PC-9 (cell line): ENCODE measurements around the gene ADGRB3. TPM values are rescaled to one million over a fixed set of nuclear protein-coding genes. Genes with fewer than 3 reads are reported as not detected.

ENCODE experiments used
- BruUV-seq: library from RNA; stranded (reverse); fragments of 400-500 nt; replicated peaks from 2 replicates; lab custom pipeline; 2021; lab: Mats Ljungman, UMichigan
- CTCF ChIA-PET: fragments of 300-600 bp; sonication (Branson Sonifier 250); formaldehyde crosslinking; loops from one replicate; lab custom pipeline; 2022; ENCODE audit warnings: antibody characterized with exemption; lab: Charles Lee
- POLR2A ChIA-PET: fragments of 300-600 bp; sonication (Branson Sonifier 250); formaldehyde crosslinking; loops from one replicate; lab custom pipeline; 2022; ENCODE audit warnings: antibody characterized with exemption; ENCODE audit not compliant: unreplicated experiment; lab: Charles Lee
- DNase-seq, 2 experiments: peaks; one replicate each; pipeline versions ENCODE4 v3.0.0 to v3.0.0-alpha.2; 2015 to 2022; ENCODE audit warnings: mixed read lengths in 1 of 2
- H2AFZ ChIP-seq: fragments of 200-600 bp; sonication (generic); 2 replicates; pipeline ENCODE4 v1.8.1; 2017; ENCODE audit warnings: antibody characterized with exemption
- H3F3A ChIP-seq: fragments of 200-600 bp; sonication (generic); 2 replicates; pipeline ENCODE4 v1.8.1; 2017; ENCODE audit warnings: antibody characterized with exemption, mild to moderate bottlenecking, low read depth; ENCODE audit not compliant: insufficient read depth
- H3K27ac ChIP-seq: fragments of 200-600 bp; sonication (generic); 2 replicates; pipeline ENCODE4 v1.6.1; 2016; ENCODE audit warnings: mixed run types
- H3K27me3 ChIP-seq: fragments of 200-600 bp; sonication (generic); 2 replicates; pipeline ENCODE4 v1.6.1; 2016; ENCODE audit warnings: low read depth, mixed run types; ENCODE audit not compliant: insufficient read depth
- H3K36me3 ChIP-seq: fragments of 200-600 bp; sonication (generic); 2 replicates; pipeline ENCODE4 v1.6.1; 2016; ENCODE audit warnings: low read depth, mixed run types
- H3K4me1 ChIP-seq: fragments of 200-600 bp; sonication (generic); replicated peaks from 2 replicates; pipeline ENCODE4 v1.6.1; 2016; ENCODE audit warnings: mixed run types; ENCODE audit not compliant: insufficient read depth
- H3K4me2 ChIP-seq: fragments of 200-600 bp; sonication (generic); 2 replicates; pipeline ENCODE4 v1.6.1; 2017; ENCODE audit warnings: mixed run types
- H3K4me3 ChIP-seq: fragments of 200-600 bp; sonication (generic); 2 replicates; pipeline ENCODE4 v1.6.1; 2016; ENCODE audit warnings: mixed run types
- H3K79me2 ChIP-seq: fragments of 200-600 bp; sonication (generic); 2 replicates; pipeline ENCODE4 v1.6.1; 2017; ENCODE audit warnings: low read depth, mixed run types
- H3K9me2 ChIP-seq: fragments of 200-600 bp; sonication (generic); 2 replicates; pipeline ENCODE4 v1.8.1; 2017; ENCODE audit warnings: mild to moderate bottlenecking; ENCODE audit not compliant: insufficient read depth
- H3K9me3 ChIP-seq: fragments of 200-600 bp; sonication (generic); 2 replicates; pipeline ENCODE4 v1.8.1; 2016; ENCODE audit warnings: low read depth; ENCODE audit not compliant: insufficient read depth
- H4K20me1 ChIP-seq: fragments of 200-600 bp; sonication (generic); 2 replicates; pipeline ENCODE4 v1.8.1; 2017; ENCODE audit not compliant: insufficient read depth
- EZH2 ChIP-seq: fragments of 200-600 bp; sonication (generic); IDR thresholded peaks from 2 replicates; pipeline ENCODE4 v1.8.0; 2017; ENCODE audit warnings: antibody characterized with exemption, low read depth
- intact Hi-C: fragments of 100-400 bp; cut with micrococcal nuclease; formaldehyde crosslinking; loops from one replicate; pipeline ENCODE4 v1.10.0; 2022; ENCODE audit not compliant: unreplicated experiment
- total RNA-seq: library from RNA; stranded (reverse); gene quantifications from 2 replicates; pipeline ENCODE4 v1.2.3, GENCODE V29; 2021
- TF ChIP-seq, protein P1 (sequence below): fragments of 200-600 bp; sonication (generic); conservative IDR thresholded peaks from 2 replicates; pipeline ENCODE4 v1.6.1; 2017; ENCODE audit warnings: mixed run types, antibody characterized with exemption, mild to moderate bottlenecking, moderate library complexity

The ADGRB3 gene
- total RNA-seq, 1 experiment from 2014 or later, result not detected

- Histone ChIP-seq H3K27ac (no peak overlapping the region), H3K4me3 (no peak overlapping the region), H3K4me2 (no peak overlapping the region), H3K27me3 (no peaks in the 10 kb centered on the region), H3F3A (no peaks in the 10 kb centered on the region), H3K9me2 (no peaks in the 10 kb centered on the region), H3K79me2 (no peaks in the 10 kb centered on the region), H3K36me3 (no peaks in the 10 kb centered on the region), H4K20me1 (no peaks in the 10 kb centered on the region), H2AFZ (no peak overlapping the region), H3K4me1 (no peaks in the 10 kb centered on the region), H3K9me3 (no peaks in the 10 kb centered on the region)
- intact Hi-C loops, result no loop called here
- ChIA-PET CTCF (no interaction called here), POLR2A (no interaction called here)
- no peak for DNase-seq
- no peak for TF ChIP-seq EZH2
- TF ChIP-seq, protein P1, sequence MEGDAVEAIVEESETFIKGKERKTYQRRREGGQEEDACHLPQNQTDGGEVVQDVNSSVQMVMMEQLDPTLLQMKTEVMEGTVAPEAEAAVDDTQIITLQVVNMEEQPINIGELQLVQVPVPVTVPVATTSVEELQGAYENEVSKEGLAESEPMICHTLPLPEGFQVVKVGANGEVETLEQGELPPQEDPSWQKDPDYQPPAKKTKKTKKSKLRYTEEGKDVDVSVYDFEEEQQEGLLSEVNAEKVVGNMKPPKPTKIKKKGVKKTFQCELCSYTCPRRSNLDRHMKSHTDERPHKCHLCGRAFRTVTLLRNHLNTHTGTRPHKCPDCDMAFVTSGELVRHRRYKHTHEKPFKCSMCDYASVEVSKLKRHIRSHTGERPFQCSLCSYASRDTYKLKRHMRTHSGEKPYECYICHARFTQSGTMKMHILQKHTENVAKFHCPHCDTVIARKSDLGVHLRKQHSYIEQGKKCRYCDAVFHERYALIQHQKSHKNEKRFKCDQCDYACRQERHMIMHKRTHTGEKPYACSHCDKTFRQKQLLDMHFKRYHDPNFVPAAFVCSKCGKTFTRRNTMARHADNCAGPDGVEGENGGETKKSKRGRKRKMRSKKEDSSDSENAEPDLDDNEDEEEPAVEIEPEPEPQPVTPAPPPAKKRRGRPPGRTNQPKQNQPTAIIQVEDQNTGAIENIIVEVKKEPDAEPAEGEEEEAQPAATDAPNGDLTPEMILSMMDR, result no peak
- no TSS peak for BruUV-seq
These were observed 409.5 kb downstream of the ADGRB3 start for GRCh38 chr6:69044534-69044933.

- POLR2A ChIA-PET, result no interaction called here
- no peaks in the 10 kb centered on the region for H4K20me1 ChIP-seq
These were observed 424.3 kb downstream of the ADGRB3 start for GRCh38 chr6:69059413-69059812.

GRCh38 chr6:69061066-69061465 is 426.0 kb downstream of the ADGRB3 start:
- Histone ChIP-seq H3K27me3 (no peaks in the 10 kb centered on the region), H3K4me3 (no peak overlapping the region), H3F3A (no peaks in the 10 kb centered on the region), H3K4me1 (no peaks in the 10 kb centered on the region), H3K9me2 (no peaks in the 10 kb centered on the region), H2AFZ (no peak overlapping the region), H4K20me1 (no peaks in the 10 kb centered on the region), H3K4me2 (no peak overlapping the region), H3K79me2 (no peaks in the 10 kb centered on the region), H3K27ac (no peak overlapping the region), H3K36me3 (no peaks in the 10 kb centered on the region), H3K9me3 (no peaks in the 10 kb centered on the region)
- no peak for DNase-seq
- no TSS peak for BruUV-seq
- ChIA-PET CTCF (no interaction called here), POLR2A (no interaction called here)
- intact Hi-C loops, result no loop called here
- TF ChIP-seq, protein P1, result no peak
- TF ChIP-seq EZH2, result no peak

More at GRCh38 chr6:69059413-69059812, 424.3 kb downstream of the ADGRB3 start:
- no peaks in the 10 kb centered on the region for H3K36me3 ChIP-seq
- H3K27ac ChIP-seq, result no peak overlapping the region
- no peaks in the 10 kb centered on the region for H3K9me3 ChIP-seq
- no peaks in the 10 kb centered on the region for H3K9me2 ChIP-seq
- H2AFZ ChIP-seq, result no peak overlapping the region
- BruUV-seq, result no TSS peak
- H3K79me2 ChIP-seq, result no peaks in the 10 kb centered on the region
- H3K4me2 ChIP-seq, result no peak overlapping the region
- intact Hi-C loops, result no loop called here
- no peaks in the 10 kb centered on the region for H3K4me1 ChIP-seq
- no peak overlapping the region for H3K4me3 ChIP-seq
- TF ChIP-seq EZH2, result no peak
- H3K27me3 ChIP-seq, result no peaks in the 10 kb centered on the region
- H3F3A ChIP-seq, result no peaks in the 10 kb centered on the region
- DNase-seq, result no peak
- CTCF ChIA-PET, result no interaction called here

DNA sequence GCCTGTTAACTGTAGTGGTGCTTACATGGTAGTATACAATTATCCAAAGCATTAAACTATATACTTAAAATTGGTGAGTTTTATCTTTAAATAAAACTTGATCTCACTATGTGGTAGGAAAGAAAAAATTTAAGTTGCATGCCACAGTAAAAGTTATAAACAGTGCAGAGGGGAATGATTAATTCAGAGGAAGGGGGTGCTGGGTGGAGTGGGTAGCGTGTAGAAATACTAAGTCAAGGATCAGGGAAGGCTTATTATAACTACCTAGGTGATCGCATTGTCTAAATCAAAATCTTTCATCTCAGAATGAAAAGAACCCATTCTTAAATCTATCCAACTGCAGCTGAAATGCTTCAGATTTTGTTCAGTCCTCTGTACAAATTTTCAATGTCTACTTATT is 428.3 kb downstream of the ADGRB3 start:
- DNase-seq, result no peak

More for the DNA sequence above, 428.3 kb downstream of the ADGRB3 start:
- no peaks in the 10 kb centered on the region for H3F3A ChIP-seq
- no peaks in the 10 kb centered on the region for H3K27me3 ChIP-seq
- no peaks in the 10 kb centered on the region for H3K4me1 ChIP-seq
- BruUV-seq, result no TSS peak
- no peaks in the 10 kb centered on the region for H3K36me3 ChIP-seq
- CTCF ChIA-PET, result no interaction called here
- POLR2A ChIA-PET, result no interaction called here
- H3K27ac ChIP-seq, result no peak overlapping the region
- no peaks in the 10 kb centered on the region for H4K20me1 ChIP-seq
- no peaks in the 10 kb centered on the region for H3K9me3 ChIP-seq
- H3K4me2 ChIP-seq, result no peak overlapping the region
- no peak overlapping the region for H3K4me3 ChIP-seq
- H3K79me2 ChIP-seq, result no peaks in the 10 kb centered on the region
- no peaks in the 10 kb centered on the region for H3K9me2 ChIP-seq
- H2AFZ ChIP-seq, result no peak overlapping the region
- no peak for TF ChIP-seq EZH2
- TF ChIP-seq, protein P1, result no peak
- intact Hi-C loops, result no loop called here
